RWPE2 (cell line): ENCODE data around the gene WDR46.

Experiments
- ATAC-seq: fragments of 200-7000 bp; cut with Tn5 transposase; 3 replicates; pipeline ENCODE4 v1.9.1; 2021; ENCODE audit warnings: low read depth
- DNase-seq: peaks from one replicate; pipeline ENCODE4 v3.0.0-alpha.2; 2020; ENCODE audit warnings: low spot score
- H3K27ac ChIP-seq: fragments of 450-650 bp; 2 replicates; pipeline ENCODE4 v1.5.1; 2017; ENCODE audit warnings: mild to moderate bottlenecking; ENCODE audit not compliant: poor library complexity, severe bottlenecking
- H3K27me3 ChIP-seq: fragments of 250-450 bp; sonication (Bioruptor Pico); 2 replicates; pipeline ENCODE4 v1.5.1; 2021; ENCODE audit warnings: mild to moderate bottlenecking, moderate library complexity; ENCODE audit not compliant: insufficient read depth, poor library complexity, severe bottlenecking
- H3K36me3 ChIP-seq: fragments of 250-450 bp; sonication (Bioruptor Pico); 2 replicates; pipeline ENCODE4 v1.5.1; 2020; ENCODE audit warnings: low read depth, mild to moderate bottlenecking, moderate library complexity
- H3K4me1 ChIP-seq: fragments of 250-450 bp; sonication (Bioruptor Pico); 2 replicates; pipeline ENCODE4 v1.5.1; 2021; ENCODE audit warnings: mild to moderate bottlenecking, moderate library complexity; ENCODE audit not compliant: insufficient read depth, poor library complexity, severe bottlenecking
- H3K4me3 ChIP-seq: fragments of 250-450 bp; sonication (Bioruptor Pico); 2 replicates; pipeline ENCODE4 v1.5.1; 2021; ENCODE audit warnings: mild to moderate bottlenecking, moderate library complexity; ENCODE audit not compliant: severe bottlenecking
- H3K9me3 ChIP-seq: fragments of 250-450 bp; sonication (Bioruptor Pico); 2 replicates; pipeline ENCODE4 v1.5.1; 2021; ENCODE audit warnings: mild to moderate bottlenecking, moderate library complexity; ENCODE audit not compliant: severe bottlenecking
- TF ChIP-seq, protein P1 (sequence below): fragments of 450-650 bp; IDR thresholded peaks from one replicate; pipeline ENCODE4 v1.5.1; 2017; ENCODE audit warnings: mild to moderate bottlenecking, moderate library complexity; ENCODE audit not compliant: poor library complexity, severe bottlenecking

Gene WDR46

GRCh38 chr6:33298773-33299236 is 9.8 kb upstream of the WDR46 start, which contains the start of gene RGL2:
RGL2 (minus strand) TSS chr6:33298942; CDS start chr6:33298610, 332 bp downstream.
- Histone ChIP-seq H3K27ac (peak within 1 kb of the TSS; percentile 92), H3K36me3 (peaks cover 34% of the 10 kb centered on the region), H3K27me3 (no peaks in the 10 kb centered on the region), H3K4me1 (no peaks in the 10 kb centered on the region), H3K4me3 (peak within 1 kb of the TSS; percentile 65), H3K9me3 (no peaks in the 10 kb centered on the region)
- TF ChIP-seq, protein P1, sequence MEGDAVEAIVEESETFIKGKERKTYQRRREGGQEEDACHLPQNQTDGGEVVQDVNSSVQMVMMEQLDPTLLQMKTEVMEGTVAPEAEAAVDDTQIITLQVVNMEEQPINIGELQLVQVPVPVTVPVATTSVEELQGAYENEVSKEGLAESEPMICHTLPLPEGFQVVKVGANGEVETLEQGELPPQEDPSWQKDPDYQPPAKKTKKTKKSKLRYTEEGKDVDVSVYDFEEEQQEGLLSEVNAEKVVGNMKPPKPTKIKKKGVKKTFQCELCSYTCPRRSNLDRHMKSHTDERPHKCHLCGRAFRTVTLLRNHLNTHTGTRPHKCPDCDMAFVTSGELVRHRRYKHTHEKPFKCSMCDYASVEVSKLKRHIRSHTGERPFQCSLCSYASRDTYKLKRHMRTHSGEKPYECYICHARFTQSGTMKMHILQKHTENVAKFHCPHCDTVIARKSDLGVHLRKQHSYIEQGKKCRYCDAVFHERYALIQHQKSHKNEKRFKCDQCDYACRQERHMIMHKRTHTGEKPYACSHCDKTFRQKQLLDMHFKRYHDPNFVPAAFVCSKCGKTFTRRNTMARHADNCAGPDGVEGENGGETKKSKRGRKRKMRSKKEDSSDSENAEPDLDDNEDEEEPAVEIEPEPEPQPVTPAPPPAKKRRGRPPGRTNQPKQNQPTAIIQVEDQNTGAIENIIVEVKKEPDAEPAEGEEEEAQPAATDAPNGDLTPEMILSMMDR, result no peak
- no peak for DNase-seq
- ATAC-seq, result peak; percentile 19

DNA sequence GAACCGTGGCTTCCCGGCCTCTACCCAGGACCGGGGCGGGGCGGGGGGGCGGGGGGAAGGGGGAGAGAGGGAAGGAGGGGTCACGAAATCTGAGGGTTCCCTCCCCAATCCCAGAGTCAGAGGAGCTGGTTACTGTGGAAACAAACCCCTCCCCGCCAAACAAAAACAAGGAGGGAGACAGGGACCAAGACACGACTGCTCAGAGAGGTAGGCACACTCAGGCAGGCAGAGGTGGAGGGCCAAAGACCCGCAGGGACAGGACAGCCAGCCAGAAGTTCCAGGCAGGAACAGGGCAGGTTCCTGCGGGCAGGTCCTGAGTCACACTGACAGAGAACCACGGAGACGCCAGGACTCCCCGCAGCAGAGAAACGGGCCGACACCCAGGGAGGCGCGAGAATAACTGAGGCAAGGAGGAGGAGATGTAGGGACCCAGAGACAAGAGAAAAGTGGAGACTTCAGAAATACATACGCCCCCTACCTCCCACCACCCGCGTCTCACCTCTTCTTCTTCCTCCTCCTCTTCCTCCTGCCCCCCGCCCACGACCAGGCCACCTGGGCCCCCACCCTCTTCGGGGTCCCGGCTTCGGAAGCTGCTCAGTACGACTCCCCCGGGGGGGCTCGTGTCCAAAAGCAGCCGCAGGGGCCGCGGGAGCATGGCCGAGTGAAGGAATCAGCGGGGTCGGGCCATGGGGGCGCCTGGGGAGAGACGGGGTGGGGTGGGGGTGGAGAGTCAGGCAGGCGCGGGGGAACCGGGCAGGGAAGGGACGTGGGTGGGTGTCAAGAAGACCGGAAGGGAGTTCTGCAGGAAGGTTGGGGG is 9.1 kb upstream of the WDR46 start:
- Histone ChIP-seq H3K4me1 (no peaks in the 10 kb centered on the region), H3K4me3 (peak overlapping the region; percentile 65), H3K27me3 (no peaks in the 10 kb centered on the region), H3K36me3 (peaks cover 27% of the 10 kb centered on the region), H3K27ac (peak overlapping the region; percentile 92), H3K9me3 (no peaks in the 10 kb centered on the region)
- DNase-seq (no peak), ATAC-seq (peak; percentile 70)
- TF ChIP-seq, protein P1, result no peak

DNA sequence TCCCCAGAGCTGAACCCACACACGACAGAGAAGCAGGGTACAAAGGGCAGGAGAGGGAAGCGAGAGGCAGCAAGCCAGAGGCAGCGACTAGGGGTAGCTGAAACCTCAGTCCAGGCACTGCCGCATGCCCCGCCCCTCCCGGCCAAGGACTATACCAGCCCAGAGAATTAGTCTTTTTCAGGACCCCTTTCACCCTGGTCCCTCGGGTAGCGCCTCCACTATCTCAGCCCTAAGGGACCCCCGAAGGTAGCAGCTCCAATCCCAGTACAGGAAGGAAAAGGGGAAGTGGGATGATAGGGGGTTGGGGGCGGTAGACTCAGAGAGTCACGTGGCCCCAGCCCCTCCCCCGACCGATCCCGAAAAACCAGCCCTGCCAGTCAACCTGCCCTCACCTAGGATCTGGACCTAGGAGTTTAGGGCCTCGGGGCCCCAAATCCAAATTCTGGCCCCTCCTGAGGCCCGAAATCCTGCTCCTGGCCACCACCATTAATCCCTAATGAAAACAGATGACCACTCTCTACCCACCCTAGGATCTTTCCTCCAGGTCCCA is 8.4 kb upstream of the WDR46 start:
- TF ChIP-seq, protein P1, result no peak
- no peak for DNase-seq
- H3K27me3 ChIP-seq, result no peaks in the 10 kb centered on the region
- peak; percentile 32 for ATAC-seq
- H3K9me3 ChIP-seq, result no peaks in the 10 kb centered on the region
- H3K4me1 ChIP-seq, result no peaks in the 10 kb centered on the region
- peak overlapping the region; percentile 92 for H3K27ac ChIP-seq
- H3K36me3 ChIP-seq, result peaks cover 22% of the 10 kb centered on the region
- H3K4me3 ChIP-seq, result peak overlapping the region; percentile 65

- ATAC-seq (no peak), DNase-seq (no peak)
- Histone ChIP-seq H3K9me3 (no peaks in the 10 kb centered on the region), H3K27ac (peak overlapping the region; percentile 92), H3K4me1 (no peaks in the 10 kb centered on the region), H3K27me3 (no peaks in the 10 kb centered on the region), H3K36me3 (peaks cover 26% of the 10 kb centered on the region), H3K4me3 (peak overlapping the region; percentile 65)
- TF ChIP-seq, protein P1, result no peak
Measured at GRCh38 chr6:33296797-33297405, 7.9 kb upstream of the WDR46 start.
